ENCODE data around the gene SLC9A3.

The SLC9A3 gene

GRCh38 chr5:502325-503079 is 21.7 kb downstream of the SLC9A3 start:
- DNase-seq = no peak

GRCh38 chr5:501831-502184 is 22.4 kb downstream of the SLC9A3 start:
- DNase-seq = no peak

- no peak for DNase-seq
Measured at GRCh38 chr5:501105-501830, 23.0 kb downstream of the SLC9A3 start.

- no peak for DNase-seq
Measured at GRCh38 chr5:500491-500890, 23.8 kb downstream of the SLC9A3 start.

- no peak for DNase-seq
Measured at GRCh38 chr5:499233-500209, 24.7 kb downstream of the SLC9A3 start.

GRCh38 chr5:497871-498509 is 26.3 kb downstream of the SLC9A3 start:
- no peak for DNase-seq

GRCh38 chr5:497090-497700 is 27.1 kb downstream of the SLC9A3 start:
- no peak for DNase-seq

GRCh38 chr5:496028-496427 is 28.2 kb downstream of the SLC9A3 start:
- no peak for DNase-seq

GRCh38 chr5:494667-495255 is 29.5 kb downstream of the SLC9A3 start:
- DNase-seq = no peak

GRCh38 chr5:493758-494157 is 30.5 kb downstream of the SLC9A3 start:
- no peak for DNase-seq

GRCh38 chr5:493119-493701 is 31.0 kb downstream of the SLC9A3 start:
- DNase-seq = no peak

- no peak for DNase-seq
Measured at GRCh38 chr5:492314-492893, 31.8 kb downstream of the SLC9A3 start.

GRCh38 chr5:491856-492155 is 32.4 kb downstream of the SLC9A3 start:
- DNase-seq = no peak

GRCh38 chr5:491119-491855 is 33.0 kb downstream of the SLC9A3 start:
- DNase-seq = no peak

- no peak for DNase-seq
Measured at GRCh38 chr5:490116-491106, 33.8 kb downstream of the SLC9A3 start.

- DNase-seq = no peak
Measured at GRCh38 chr5:489689-490080, 34.6 kb downstream of the SLC9A3 start.

GRCh38 chr5:488744-489688 is 35.2 kb downstream of the SLC9A3 start:
- no peak for DNase-seq

- no peak for DNase-seq
Measured at GRCh38 chr5:488241-488640, 36.0 kb downstream of the SLC9A3 start.

All from NCI-H1048 (cell line).